Stimulated activated naive CD8-positive, alpha-beta T cell treated with anti-CD3 and anti-CD28 coated beads, Interleukin-15, Interleukin-2, amounts not matched to agents 100 U/mL and 50 U/mL, for 24 hours (primary cell): ENCODE results near the gene DNAAF5.
A peak's percentile ranks its signal among the peaks of the same experiment; 100 is the strongest.

Experiments
- ATAC-seq: fragments of 150-1000 bp; cut with Tn5 transposase; one replicate; pipeline ENCODE4 v1.10.0; 2021
- DNase-seq: peaks from one replicate; pipeline ENCODE4 v3.0.0; 2021

Gene DNAAF5

GRCh38 chr7:768881-769504, 42.5 kb downstream of the DNAAF5 start:
- ATAC-seq, result peak; percentile 45
- DNase-seq, result no peak

GRCh38 chr7:770336-770735, 43.8 kb downstream of the DNAAF5 start:
- no peak for DNase-seq
- ATAC-seq, result no peak

- ATAC-seq (peak; percentile 37), DNase-seq (no peak)
Observed at GRCh38 chr7:770741-771166, 44.3 kb downstream of the DNAAF5 start.

GRCh38 chr7:771234-772004, 44.9 kb downstream of the DNAAF5 start:
- no peak for ATAC-seq

GRCh38 chr7:772005-772294, 45.5 kb downstream of the DNAAF5 start:
- ATAC-seq, result no peak

More at GRCh38 chr7:771234-772004, 44.9 kb downstream of the DNAAF5 start:
- DNase-seq, result no peak

GRCh38 chr7:772392-772791, 45.9 kb downstream of the DNAAF5 start:
- ATAC-seq (no peak), DNase-seq (no peak)

More at GRCh38 chr7:772005-772294, 45.5 kb downstream of the DNAAF5 start:
- no peak for DNase-seq

GRCh38 chr7:772861-773621, 46.5 kb downstream of the DNAAF5 start:
- DNase-seq, result no peak
- ATAC-seq, result no peak

- DNase-seq, result no peak
- ATAC-seq, result no peak
Observed at GRCh38 chr7:773622-773915, 47.1 kb downstream of the DNAAF5 start.

- ATAC-seq (peak; percentile 48), DNase-seq (peak; percentile 76)
Observed at GRCh38 chr7:774161-775109, 47.9 kb downstream of the DNAAF5 start.

GRCh38 chr7:776381-776780, 49.9 kb downstream of the DNAAF5 start:
- DNase-seq (no peak), ATAC-seq (no peak)

- DNase-seq (no peak), ATAC-seq (no peak)
Observed at GRCh38 chr7:776992-777727, 50.7 kb downstream of the DNAAF5 start.

GRCh38 chr7:777728-778078, 51.2 kb downstream of the DNAAF5 start:
- DNase-seq (no peak), ATAC-seq (no peak)

GRCh38 chr7:778271-778967, 51.9 kb downstream of the DNAAF5 start:
- ATAC-seq (no peak), DNase-seq (no peak)

- DNase-seq (no peak), ATAC-seq (no peak)
Observed at GRCh38 chr7:778968-779451, 52.5 kb downstream of the DNAAF5 start.

GRCh38 chr7:779480-779879, 53.0 kb downstream of the DNAAF5 start:
- DNase-seq, result no peak
- ATAC-seq, result no peak

- no peak for ATAC-seq
- DNase-seq, result no peak
Observed at GRCh38 chr7:780081-780480, 53.6 kb downstream of the DNAAF5 start.

GRCh38 chr7:780516-780915, 54.0 kb downstream of the DNAAF5 start:
- DNase-seq (no peak), ATAC-seq (no peak)

GRCh38 chr7:781186-781849, 54.8 kb downstream of the DNAAF5 start:
- ATAC-seq (no peak), DNase-seq (no peak)

GRCh38 chr7:781936-782529, 55.5 kb downstream of the DNAAF5 start:
- no peak for ATAC-seq
- no peak for DNase-seq
